Activated CD8-positive, alpha-beta memory T cell treated with anti-CD3 and anti-CD28 coated beads, Interleukin-2, amount 50 U/mL, for 24 hours (primary cell): ENCODE results near the gene DYNLT4.
"Not testable (repeated sequence)": the region's sequence is repeated elsewhere in the genome, so short reads cannot be mapped to it uniquely, and the experiment has no call there.

Experiments used
- DNase-seq: peaks from one replicate; pipeline ENCODE4 v3.0.0-alpha.2; 2020; ENCODE audit errors: extremely low read depth

Gene DYNLT4

DNA sequence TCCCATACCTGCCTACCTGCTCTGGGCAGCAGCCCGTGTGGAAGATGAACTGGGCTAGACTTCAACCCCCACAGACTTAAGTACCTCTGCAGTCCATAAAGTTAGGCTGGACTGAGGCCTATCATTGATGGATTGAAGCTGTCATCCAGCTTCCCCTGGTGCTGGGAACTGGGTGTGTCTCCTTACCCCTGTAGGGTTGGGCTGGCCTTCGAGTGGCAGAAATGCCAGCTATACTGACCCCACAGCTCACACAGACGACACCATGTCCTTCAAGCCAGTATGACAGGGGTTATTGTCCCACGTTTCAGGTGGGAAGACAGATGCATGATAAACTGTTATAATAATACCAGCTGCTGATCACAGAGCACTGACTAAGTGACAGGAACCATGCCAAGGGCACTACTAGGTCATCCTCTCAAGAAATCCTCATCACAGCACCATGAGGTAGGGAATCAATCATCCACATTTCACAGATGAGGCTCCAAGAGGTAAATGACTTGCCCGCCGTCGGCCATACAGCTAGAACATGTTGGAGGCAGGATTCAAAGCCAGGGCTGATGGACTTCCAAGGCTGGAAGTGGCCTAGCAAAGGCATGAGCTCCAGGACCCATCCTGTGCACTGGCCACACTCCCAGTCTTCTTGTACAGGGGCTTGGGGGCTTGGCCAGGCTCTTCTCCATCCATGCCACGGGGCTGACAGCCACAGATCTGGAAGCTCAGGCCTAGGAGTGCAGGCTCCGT, 18.9 kb downstream of the DYNLT4 start, which contains the start of gene BEST4:
BEST4 (minus strand) TSS at position 51 of the 741 bp plus-strand sequence. CDS start 465 bp downstream, outside the sequence.
- no peak for DNase-seq

DNA sequence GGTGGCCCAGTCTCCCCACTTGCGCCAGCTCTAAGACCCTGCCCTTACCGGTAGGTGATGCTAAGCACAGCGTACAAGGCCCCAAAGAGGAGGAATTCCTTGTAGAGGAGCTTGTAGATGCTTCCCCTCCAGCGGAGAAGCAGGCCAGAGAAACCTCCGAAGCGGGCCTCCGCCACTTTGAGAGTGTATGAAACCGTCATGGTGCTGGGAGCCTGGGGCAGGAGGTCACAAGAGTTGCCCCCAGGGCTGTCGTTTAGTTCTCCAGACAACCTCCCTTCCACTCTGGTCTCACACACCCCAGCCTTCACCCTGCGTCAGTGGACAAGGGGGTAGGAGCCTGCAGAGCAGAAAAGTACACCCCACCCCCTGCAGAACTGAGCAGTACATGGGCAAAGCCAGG, 19.6 kb downstream of the DYNLT4 start:
- DNase-seq: no peak

DNA sequence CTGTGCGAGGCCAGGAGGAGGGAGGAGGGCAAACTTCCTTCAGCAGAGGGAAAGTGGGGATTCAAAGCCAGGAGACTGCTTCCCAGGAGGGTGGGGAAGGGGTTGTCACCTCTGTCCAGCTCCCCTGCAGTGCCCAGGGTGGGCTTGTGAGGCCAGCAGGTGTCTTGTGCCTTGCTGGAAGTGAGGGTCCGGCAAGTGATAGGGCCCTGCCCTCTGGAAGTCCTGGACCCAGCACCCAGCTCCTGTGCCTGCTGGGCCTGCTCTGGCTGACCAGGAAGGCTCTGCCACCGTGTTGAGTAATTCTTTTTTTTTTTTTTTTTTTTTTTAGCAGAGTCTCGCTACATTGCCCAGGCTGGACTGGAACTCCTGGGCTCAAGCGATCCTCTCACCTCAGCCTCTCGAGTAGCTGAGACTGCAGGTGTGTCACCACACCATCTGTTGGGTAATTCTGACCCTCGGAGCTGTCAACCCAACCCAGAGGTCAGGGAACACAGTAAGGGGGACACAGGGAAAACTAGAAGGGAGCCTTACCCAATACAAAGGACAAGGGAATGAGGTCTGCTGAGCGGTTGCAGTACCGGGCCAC, 20.2 kb downstream of the DYNLT4 start:
- DNase-seq: no peak

DNA sequence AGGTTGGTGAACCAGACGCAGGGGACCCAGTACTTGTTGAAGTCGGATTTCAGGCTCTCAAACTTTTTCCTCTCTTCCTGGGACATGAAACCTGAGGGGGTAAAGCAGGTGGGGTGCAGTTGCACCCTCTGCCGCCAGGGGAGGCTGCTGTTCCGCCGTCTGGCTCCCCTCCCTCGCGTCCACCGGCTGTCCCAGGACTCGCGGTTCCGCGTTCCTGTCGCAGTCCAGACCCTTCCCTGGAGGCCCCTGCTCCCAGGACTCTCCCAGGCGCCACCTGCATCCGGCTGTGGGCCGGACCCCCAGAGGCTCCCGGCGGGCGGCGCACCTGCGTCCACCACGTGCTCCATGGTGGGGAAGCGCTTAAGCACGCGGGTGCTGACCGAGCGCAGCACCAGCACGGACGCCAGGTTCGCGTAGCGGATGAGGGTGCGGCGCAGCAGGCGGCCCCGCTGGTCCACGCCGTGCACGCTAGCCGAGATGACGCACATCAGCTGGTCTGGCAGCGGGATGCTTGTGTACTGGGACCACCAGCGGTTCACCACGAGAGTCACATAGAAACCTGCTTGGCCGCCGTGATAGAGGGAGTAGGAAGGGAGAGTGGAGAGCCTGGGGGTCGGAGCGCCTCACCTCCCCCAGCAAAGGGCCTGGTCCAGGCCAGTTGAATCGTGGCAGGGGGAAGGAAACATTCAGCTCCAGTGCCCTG, 20.9 kb downstream of the DYNLT4 start:
- DNase-seq: no peak

DNA sequence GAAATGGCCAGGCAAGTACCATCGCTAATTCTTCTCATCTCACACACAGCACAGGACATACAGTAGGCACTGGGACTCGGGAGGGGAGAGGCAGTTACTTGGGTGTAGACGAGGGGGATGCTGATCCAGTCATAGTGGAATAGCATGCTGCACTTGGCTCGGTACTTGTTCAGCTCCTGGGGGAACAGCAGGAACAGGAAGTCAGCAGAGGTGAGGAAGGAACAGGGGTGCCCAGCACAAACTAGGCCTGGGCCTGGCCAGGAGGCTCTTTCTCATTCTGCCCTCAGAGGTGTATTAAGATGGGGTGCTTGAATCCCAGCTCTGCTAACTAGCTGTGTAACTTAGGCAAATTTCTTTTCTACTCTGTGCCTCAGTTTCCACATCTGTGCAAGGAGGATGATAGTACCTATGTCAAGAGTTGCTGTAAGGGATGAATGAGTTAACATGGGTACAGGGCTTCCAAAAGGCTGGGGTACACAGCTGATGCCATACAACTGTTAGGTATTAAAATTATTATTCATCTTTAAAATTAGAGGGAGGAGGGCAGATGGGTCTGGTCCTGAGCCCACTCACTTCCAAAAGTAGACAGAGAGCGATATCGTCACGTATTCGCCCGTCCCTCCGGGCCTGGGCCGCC, 21.5 kb downstream of the DYNLT4 start:
- no peak for DNase-seq

DNA sequence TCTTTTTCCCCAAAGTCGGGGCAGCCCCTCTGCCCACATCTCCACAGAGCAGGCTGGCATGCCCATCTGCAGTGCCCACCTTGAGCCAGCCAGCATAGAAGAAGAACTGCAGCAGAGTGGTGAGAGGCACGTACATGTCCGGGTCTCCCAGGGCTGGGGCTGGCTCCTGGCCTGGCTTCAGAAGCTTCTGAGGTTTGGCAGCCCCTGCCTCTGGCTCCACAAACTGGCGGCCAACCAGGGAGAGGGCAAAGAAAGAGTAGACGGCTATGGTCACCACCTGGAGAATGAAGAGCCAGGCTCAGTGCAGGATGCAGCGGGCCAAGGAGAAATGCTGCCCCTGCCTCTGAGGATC, 22.1 kb downstream of the DYNLT4 start:
- no peak for DNase-seq

DNA sequence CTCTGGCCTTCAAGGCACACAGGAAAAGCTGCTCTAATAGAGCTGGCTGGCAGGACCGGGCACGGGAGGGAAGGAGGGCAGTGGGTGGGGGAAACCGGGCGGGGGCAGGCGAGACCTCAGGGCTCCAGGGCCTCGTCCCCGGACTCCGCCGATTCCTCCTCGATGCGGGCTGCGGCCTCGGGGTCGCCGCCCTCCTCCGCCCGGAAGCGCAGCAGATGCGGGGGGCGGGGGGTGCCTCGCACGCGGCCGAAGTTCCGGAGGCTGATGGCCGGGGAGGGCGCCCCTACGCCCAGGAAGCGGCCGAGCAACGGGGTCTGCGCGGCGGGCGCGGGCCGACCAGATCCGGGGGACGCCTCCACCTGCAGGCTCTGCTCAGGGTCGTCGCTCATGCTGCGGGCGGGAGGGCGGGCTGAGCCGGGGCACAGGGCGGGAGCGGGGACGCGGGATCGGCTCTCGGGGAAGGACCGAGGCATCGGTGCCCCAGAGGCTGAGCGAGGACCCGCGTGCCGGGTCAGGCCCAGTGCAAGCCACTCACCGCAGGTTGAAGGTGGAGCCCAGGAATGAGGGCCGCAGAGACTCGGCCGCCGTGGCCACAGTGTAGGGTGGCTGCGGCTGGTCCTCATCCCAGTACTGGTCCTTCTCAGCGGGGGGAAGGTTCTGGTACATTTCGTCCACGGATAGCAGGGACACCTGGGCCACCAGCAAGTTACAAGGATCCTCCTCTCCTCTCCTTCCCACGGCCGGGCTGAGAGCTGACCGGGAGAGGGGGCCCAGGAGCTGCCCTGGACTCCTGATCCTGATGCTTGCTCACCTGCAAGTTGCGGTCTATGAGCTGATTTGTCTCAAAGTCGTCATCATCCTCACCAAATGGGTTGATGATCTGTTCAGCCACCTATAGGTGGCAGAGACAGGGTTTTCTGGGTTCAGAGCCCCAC, 22.8 kb downstream of the DYNLT4 start:
- no peak for DNase-seq

DNA sequence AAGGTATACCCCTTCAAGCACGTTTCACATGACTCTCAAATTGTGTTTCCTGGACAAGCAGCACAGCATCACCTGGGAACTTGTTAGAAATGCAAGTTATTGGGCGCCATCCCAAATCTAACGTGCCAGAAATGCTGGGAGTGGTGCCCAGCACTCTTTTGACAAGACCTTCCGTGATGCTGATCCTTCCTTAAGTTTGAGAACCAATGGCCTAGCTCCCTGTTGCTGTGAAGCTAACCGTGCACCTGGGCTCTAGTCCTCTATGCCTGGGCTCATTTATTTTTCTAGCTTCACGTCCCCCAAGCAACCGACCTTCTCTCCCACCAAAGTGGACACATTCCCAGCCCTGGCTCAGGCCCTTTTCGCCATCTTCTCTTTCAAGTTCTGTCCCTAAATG, 23.5 kb downstream of the DYNLT4 start:
- DNase-seq: no peak

DNA sequence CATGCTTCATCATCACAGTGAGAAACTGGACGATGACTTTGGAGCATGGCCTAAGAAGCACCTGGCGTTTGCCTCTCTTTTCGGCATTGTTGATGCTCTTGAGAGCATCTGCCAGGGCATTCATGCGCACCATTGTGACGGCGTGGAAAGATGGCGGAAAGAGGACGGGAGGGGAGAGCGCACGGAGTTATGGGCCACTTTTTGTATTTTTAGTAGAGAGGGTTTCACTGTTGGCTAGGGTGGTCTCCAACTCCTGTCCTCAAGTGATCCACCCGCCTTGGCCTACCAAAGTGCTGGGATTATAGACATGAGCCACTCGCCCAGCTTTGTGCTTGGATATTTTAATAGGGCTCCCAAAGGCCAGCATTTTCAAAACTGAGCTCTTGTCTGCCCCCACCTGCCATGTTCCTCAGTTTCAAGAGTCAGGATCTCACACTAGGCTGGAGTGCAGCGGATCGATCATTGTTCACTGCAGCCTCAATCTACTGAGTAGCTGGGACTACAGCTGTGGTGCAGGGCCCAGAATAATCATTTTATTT, 26.5 kb downstream of the DYNLT4 start:
- DNase-seq: no peak

DNA sequence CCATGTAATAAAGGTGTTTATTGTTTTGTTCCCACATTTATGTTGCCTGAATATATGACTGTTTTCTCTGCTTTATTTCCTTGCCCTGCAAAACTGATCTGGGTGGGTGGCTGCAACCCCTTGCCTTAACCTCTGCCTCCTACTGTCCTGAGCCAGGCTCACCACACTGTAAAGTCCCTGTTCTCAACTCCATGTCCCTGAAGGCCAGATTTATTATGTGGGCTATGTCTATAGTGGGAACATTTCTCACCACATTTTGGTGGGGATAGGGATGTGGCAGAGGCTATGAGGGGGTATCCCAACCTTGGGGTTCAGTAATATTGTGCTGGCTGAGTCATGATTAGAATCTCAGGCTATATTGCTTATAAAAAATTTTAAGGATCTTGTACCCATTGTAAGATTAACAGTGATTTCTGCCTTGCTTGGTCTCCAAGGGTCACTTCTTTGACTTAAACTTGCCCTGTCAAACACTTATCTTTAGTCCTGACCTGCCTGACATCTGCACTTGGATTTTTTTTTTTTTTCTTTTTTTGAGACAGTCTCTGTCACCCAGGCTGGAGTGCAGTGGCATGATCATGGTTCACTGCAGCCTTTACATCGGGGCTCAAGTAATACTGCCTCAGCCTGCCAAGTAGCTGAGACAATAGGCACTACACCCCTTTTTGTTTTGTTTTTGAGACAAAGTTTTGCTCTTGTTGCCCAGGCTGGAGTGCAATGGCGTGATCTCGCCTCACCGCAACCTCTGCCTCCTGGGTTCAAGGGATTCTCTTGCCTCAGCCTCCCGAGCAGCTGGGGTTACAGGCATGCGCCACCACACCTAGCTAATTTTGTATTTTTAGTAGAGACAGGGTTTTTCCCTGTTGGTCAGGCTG, 28.2 kb downstream of the DYNLT4 start:
- DNase-seq: no peak

DNA sequence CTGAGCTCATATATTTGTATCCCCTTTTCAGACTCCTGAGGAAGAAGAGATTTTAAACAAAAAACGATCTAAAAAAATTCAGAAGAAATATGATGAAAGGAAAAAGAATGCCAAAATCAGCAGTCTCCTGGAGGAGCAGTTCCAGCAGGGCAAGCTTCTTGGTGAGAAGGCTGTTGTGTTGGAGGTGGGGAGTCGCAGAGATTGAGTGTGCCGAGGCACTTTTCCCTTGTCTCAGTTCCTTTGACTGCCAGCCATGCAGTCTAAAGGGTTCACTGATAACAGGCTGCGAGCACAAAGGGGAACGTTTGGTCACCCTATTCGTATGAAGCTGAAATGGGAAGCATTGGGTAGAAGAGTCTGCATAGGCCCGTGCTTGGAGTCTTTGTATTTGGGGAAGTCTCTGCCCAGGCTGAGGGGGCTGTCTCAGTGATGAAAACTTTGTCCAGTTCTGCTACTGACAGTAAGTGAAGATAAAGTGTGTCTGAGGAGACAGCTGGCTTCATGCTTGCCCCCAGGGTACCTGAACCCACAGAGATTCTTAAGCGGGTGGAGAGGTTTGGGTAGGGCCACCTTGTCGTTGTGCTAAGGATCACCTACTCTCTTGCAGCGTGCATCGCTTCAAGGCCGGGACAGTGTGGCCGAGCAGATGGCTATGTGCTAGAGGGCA, 29.0 kb downstream of the DYNLT4 start:
- DNase-seq: no peak

DNA sequence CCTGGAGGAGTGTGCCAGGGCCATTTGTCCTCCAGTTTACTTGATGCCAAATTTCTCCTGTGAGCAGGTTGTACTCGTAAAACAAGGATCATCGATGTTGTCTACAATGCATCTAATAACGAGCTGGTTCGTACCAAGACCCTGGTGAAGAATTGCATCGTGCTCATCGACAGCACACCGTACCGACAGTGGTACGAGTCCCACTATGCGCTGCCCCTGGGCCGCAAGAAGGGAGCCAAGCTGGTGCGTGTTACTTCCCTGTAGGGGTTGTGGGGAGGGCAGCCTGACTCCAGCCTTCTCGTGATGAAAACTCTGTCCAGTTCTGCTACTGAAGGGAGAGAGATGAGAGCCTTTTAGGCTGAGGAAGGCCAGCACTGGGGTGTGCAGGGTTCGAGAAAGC, 29.6 kb downstream of the DYNLT4 start:
- no peak for DNase-seq

DNA sequence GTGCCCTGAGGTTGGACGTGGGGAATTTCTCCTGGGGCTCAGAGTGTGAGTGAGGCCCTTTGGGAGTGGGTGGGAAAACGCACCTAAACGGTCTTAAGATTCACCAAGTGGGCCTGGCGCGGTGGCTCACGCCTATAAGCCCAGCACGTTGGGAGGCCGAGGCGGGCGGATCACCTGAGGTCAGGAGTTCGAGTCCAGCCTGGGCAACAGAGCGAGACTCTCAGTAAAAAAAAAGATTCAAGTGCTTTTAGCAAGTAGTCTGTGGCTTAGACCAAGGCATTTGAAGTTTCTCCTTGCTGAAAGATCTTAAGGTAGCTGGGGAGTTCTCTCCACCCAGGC, 30.5 kb downstream of the DYNLT4 start:
- no peak for DNase-seq

DNA sequence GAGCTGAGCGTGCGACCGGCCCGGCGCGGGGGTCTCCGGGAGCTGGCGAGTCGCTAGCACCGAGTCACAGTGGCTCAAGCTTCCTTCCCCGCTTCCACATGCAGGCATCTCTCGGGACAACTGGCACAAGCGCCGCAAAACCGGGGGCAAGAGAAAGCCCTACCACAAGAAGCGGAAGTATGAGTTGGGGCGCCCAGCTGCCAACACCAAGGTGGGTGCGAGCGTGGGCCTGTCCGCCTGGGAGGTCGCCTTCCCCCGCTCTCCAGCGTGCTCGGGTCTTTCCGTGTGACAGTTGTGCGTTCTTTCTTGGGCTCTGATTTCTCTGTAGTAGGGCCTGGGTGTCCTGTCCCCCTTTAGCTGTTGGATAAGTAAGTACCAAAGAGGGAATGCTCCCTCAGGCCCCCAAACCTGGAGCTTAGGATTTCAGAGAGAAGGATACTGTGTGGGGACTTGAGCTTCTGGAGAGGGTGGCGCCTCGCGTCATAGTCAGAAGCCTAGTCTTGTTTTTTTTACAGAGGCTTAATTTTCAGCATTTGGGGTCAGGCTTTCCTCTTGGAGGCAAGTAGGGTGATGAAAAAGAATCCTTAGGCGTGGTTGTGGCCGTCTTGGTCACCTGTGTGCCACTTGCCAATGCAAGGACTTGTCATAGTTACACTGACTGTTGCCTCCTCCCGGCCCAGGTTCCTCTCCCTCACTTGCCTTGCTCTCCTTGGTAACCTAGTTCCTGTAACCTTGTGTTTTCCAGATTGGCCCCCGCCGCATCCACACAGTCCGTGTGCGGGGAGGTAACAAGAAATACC, 31.0 kb downstream of the DYNLT4 start:
- DNase-seq: no peak

DNA sequence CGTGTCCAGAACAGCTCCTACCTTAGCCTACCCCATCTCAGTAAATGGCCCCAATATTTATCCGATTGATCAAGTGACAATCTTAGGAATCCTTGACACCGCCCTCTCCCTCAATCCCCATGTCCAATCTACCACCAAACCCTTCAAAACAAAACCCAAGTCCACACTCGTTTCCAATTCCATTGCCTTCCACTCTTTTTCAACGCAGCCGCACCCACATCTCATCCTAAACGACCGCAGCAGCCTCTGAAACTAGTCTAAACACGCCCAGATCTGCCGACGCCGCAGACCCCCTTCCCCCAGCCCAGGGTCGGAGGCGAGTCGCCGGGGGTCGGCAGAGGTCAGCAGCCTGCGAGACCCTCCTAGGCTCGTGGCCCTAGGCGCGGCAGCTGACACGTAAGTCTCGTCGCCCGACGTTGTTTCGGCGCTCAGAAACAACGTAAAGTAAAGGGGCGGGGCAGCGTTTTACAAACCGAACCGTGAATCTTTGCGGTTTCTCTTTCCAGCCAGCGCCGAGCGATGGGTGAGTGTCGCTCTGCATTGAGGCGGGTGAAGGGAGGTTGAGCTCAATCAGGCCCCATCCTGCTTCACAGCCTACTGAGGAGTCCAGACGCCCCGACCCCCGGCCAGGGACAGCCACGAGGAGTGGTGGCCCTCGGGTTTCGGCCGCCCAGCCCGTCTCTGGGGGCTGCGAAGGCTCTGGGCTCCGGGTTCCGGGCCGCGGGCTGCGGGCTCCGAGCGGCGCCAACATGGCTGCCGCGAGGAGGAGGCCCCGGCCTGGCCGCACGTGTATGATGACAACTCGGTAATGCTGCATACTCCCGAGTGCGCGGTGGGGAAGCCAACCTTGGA, 31.8 kb downstream of the DYNLT4 start, which contains the start of gene RPS8:
RPS8 (plus strand) TSS at position 463 of the 852 bp plus-strand sequence; CDS start at position 520, 57 bp downstream.
- DNase-seq: peak; percentile 83

DNA sequence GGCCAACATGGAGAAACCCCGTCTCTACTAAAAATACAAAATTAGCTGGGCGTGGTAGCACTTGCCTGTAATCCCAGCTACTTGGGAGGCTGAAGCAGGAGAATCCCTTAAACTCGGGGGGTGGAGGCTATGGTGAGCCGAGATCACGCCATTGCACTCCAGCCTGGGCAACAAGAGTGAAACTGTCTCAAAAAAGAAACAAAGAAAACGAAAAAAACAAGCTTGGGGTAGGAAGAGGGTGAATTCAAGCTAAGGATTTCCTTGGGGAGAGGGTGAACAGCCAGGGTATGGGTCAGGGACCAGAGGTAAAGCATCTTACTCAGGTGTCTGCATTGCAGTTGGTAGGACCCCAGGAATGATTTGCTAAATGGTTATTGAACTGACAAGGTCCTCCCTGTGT, 40.7 kb downstream of the DYNLT4 start:
- not testable (repeated sequence) for DNase-seq

DNA sequence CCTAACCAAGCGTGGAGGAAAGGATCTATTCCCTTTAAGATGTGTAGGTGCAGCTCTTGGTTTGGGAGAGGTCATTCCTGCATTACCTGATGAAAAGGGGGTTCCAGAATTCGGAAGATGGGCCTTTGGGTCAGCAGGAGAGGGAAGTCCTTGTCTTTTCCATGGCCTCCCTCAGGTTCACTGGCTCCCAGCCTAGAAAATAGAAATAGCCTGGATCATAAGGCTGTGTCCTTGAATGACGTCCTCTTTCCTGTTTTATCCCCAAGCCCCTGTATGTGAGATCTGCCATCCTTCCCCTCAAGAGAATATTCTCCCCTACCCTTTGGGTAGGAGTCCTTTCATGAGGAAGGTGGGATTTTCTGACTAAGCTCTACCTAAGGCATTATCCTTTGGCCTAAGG, 46.3 kb downstream of the DYNLT4 start:
- DNase-seq: no peak

DNA sequence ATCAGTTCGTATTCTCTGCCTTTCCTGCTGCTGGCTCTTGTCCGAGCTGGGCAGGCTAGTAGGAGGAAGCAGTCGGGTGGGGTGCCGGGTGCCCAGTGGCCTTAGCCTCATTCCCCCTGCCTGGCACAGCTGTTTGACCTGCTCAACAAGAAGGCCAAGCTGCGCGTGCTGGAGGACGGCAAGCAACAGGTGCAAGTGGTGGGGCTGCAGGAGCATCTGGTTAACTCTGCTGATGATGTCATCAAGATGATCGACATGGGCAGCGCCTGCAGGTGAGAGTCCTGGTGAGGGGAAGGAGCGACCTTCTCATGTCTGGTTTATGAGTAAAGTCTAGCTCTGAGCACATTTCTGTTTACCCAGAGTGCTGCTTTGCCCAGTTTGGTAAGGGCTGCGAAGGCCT, 48.1 kb downstream of the DYNLT4 start:
- DNase-seq: no peak
